DOHH2 (cell line): Measurements from ENCODE around the gene NECTIN3.

Experiments
- H3F3A ChIP-seq: fragments of 200-600 bp; sonication (generic), shearing (Covaris generic); 2 replicates; pipeline ENCODE4 v1.6.0; 2016; ENCODE audit warnings: antibody characterized with exemption, mild to moderate bottlenecking; ENCODE audit not compliant: control insufficient read depth, insufficient read depth
- H3K27ac ChIP-seq: fragments of 200-600 bp; sonication (generic); 2 replicates; pipeline ENCODE4 v1.5.1; 2014; ENCODE audit warnings: low read depth, mild to moderate bottlenecking, low read length, moderate library complexity
- H3K27me3 ChIP-seq: fragments of 200-600 bp; sonication (generic); 2 replicates; pipeline ENCODE4 v1.6.1; 2014; ENCODE audit warnings: mild to moderate bottlenecking, low read length, mixed read lengths; ENCODE audit not compliant: control insufficient read depth
- H3K36me3 ChIP-seq: fragments of 200-600 bp; sonication (generic); 2 replicates; pipeline ENCODE4 v1.6.1; 2014; ENCODE audit warnings: mild to moderate bottlenecking, low read length, moderate library complexity, mixed read lengths; ENCODE audit not compliant: control insufficient read depth
- H3K4me1 ChIP-seq: fragments of 200-600 bp; sonication (generic); 2 replicates; pipeline ENCODE4 v1.6.1; 2014; ENCODE audit warnings: mild to moderate bottlenecking, low read length, mixed read lengths; ENCODE audit not compliant: control insufficient read depth
- H3K4me2 ChIP-seq: fragments of 200-600 bp; sonication (generic); 2 replicates; pipeline ENCODE4 v1.6.0; 2014; ENCODE audit warnings: mild to moderate bottlenecking, low read length, moderate library complexity
- H3K4me3 ChIP-seq: fragments of 200-600 bp; sonication (generic); 2 replicates; pipeline ENCODE4 v1.5.1; 2014; ENCODE audit warnings: mild to moderate bottlenecking, low read length, mixed read lengths
- H3K79me2 ChIP-seq: fragments of 200-600 bp; sonication (generic); 2 replicates; pipeline ENCODE4 v1.6.1; 2014; ENCODE audit warnings: mild to moderate bottlenecking, low read length, mixed read lengths; ENCODE audit not compliant: control insufficient read depth
- H3K9me2 ChIP-seq: fragments of 200-600 bp; sonication (generic); replicated peaks from 2 replicates; pipeline ENCODE4 v1.6.1; 2014; ENCODE audit warnings: mild to moderate bottlenecking, low read length, mixed read lengths; ENCODE audit not compliant: control insufficient read depth
- H3K9me3 ChIP-seq: fragments of 200-600 bp; sonication (generic); 2 replicates; pipeline ENCODE4 v1.6.1; 2014; ENCODE audit warnings: antibody characterized with exemption, low read length, mixed read lengths; ENCODE audit not compliant: control insufficient read depth, insufficient read depth
- H4K20me1 ChIP-seq: fragments of 200-600 bp; sonication (generic); 2 replicates; pipeline ENCODE4 v1.6.0; 2014; ENCODE audit warnings: low read depth, mild to moderate bottlenecking, antibody characterized with exemption, low read length, moderate library complexity; ENCODE audit not compliant: control insufficient read depth, insufficient read depth
- EZH2phosphoT487 ChIP-seq: fragments of 200-600 bp; sonication (generic); IDR thresholded peaks from 2 replicates; pipeline ENCODE4 v1.6.1; 2017; ENCODE audit warnings: borderline replicate concordance, mild to moderate bottlenecking, antibody characterized with exemption, low read length, moderate library complexity, mixed read lengths
- TF ChIP-seq, protein P1 (sequence below): fragments of 200-600 bp; sonication (generic); IDR thresholded peaks from one replicate; pipeline ENCODE4 v1.5.1; 2014; ENCODE audit warnings: antibody characterized with exemption, mild to moderate bottlenecking, low read depth, low read length; ENCODE audit not compliant: poor library complexity, severe bottlenecking

Gene NECTIN3

DNA sequence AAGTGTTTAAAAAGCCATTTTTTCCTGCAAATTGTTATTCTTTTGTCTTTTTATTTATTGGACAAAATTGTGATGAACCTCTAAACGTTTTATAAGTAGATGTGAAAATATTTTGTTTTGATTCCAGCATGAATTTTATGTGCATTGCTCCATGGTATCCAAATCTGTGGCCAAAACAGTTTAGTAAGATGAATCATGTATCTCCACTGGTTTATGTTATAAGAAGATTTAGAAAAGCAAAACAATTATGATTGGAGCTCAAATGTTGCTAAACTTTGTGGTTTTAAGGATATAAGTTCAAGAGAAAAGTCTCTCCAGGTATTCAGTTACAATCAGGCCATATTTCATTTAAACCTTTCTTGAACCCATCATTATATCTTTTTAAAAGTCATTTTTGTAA, 80.9 kb downstream of the NECTIN3 start:
- no peaks in the 10 kb centered on the region for H4K20me1 ChIP-seq
- H3K79me2 ChIP-seq = no peaks in the 10 kb centered on the region
- TF ChIP-seq, protein P1, sequence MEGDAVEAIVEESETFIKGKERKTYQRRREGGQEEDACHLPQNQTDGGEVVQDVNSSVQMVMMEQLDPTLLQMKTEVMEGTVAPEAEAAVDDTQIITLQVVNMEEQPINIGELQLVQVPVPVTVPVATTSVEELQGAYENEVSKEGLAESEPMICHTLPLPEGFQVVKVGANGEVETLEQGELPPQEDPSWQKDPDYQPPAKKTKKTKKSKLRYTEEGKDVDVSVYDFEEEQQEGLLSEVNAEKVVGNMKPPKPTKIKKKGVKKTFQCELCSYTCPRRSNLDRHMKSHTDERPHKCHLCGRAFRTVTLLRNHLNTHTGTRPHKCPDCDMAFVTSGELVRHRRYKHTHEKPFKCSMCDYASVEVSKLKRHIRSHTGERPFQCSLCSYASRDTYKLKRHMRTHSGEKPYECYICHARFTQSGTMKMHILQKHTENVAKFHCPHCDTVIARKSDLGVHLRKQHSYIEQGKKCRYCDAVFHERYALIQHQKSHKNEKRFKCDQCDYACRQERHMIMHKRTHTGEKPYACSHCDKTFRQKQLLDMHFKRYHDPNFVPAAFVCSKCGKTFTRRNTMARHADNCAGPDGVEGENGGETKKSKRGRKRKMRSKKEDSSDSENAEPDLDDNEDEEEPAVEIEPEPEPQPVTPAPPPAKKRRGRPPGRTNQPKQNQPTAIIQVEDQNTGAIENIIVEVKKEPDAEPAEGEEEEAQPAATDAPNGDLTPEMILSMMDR = no peak
- no peak for TF ChIP-seq EZH2phosphoT487
- H3F3A ChIP-seq = no peaks in the 10 kb centered on the region
- H3K9me2 ChIP-seq = no peaks in the 10 kb centered on the region
- no peaks in the 10 kb centered on the region for H3K27me3 ChIP-seq
- H3K4me3 ChIP-seq = no peak overlapping the region
- H3K36me3 ChIP-seq = no peaks in the 10 kb centered on the region
- H3K27ac ChIP-seq = no peak overlapping the region
- H3K9me3 ChIP-seq = no peaks in the 10 kb centered on the region
- no peak overlapping the region for H3K4me2 ChIP-seq
- no peaks in the 10 kb centered on the region for H3K4me1 ChIP-seq

DNA sequence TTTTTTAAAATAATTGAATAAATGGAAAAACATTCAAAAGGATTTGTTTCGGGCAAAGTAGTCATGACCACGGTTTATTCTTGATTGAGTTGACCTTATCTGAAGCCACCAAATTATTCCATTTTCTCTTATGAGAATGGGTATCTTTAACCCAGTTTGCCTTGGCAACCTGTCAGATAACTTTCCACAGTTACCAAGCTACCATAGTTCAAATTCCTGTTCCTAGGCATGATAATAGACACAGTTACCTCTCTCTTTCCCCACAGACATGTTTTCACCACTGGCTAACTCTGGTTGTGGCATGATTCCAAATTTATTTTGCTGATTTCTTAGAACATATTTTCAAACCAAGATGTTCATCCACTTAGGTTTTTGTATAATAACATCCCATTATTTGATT, 84.9 kb downstream of the NECTIN3 start:
- no peaks in the 10 kb centered on the region for H4K20me1 ChIP-seq
- H3K79me2 ChIP-seq = no peaks in the 10 kb centered on the region
- no peaks in the 10 kb centered on the region for H3F3A ChIP-seq
- H3K4me2 ChIP-seq = no peak overlapping the region
- H3K27ac ChIP-seq = no peak overlapping the region
- no peaks in the 10 kb centered on the region for H3K9me3 ChIP-seq
- H3K27me3 ChIP-seq = no peaks in the 10 kb centered on the region
- no peaks in the 10 kb centered on the region for H3K4me1 ChIP-seq
- H3K36me3 ChIP-seq = no peaks in the 10 kb centered on the region
- no peak overlapping the region for H3K4me3 ChIP-seq
- no peaks in the 10 kb centered on the region for H3K9me2 ChIP-seq
- no peak for TF ChIP-seq EZH2phosphoT487
- TF ChIP-seq, protein P1 = no peak

DNA sequence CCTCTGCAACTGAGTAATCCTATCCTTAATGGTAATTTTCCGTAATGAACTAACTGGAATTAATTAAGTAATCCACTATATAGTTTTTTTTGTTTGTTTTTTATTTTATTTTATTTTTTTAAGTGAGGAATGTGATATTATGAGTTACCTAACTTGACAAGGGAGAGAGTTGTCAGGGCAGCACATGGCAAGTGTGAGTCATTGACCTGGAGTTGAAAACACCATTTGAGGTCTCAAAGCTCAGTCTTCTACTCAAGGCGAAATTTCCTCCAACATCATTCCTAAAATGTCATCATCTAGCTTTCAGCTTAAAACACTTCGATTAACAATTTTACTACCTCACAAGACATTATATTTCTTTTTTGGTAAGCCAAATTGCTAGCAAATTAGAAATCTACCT, 87.8 kb downstream of the NECTIN3 start:
- Histone ChIP-seq H3K79me2 (no peaks in the 10 kb centered on the region), H3K36me3 (no peaks in the 10 kb centered on the region), H3K9me3 (no peaks in the 10 kb centered on the region), H3K27me3 (no peaks in the 10 kb centered on the region), H3K4me3 (no peak overlapping the region), H3K4me1 (no peaks in the 10 kb centered on the region), H4K20me1 (no peaks in the 10 kb centered on the region), H3K9me2 (no peaks in the 10 kb centered on the region), H3K4me2 (no peak overlapping the region), H3F3A (no peaks in the 10 kb centered on the region), H3K27ac (no peak overlapping the region)
- no peak for TF ChIP-seq EZH2phosphoT487
- TF ChIP-seq, protein P1 = no peak

DNA sequence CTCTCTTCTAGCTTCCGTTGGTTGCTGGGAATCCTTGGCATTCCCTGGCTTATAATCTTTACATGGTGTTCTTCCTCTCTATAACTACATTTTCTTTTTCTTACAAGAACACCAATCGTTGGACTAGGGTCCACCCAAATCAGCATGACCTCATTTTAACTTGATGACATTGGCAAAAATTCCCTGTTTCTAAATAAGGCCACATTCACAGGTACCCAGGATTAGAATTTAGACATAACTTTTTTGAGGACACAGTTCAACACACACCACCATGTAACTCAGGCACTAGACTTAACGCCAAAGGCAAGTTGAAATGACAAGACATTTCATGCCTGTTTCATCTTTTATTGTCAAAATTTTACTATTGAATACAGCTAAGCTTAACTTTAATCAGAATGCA, 93.0 kb downstream of the NECTIN3 start:
- Histone ChIP-seq H3K4me2 (no peak overlapping the region), H3K36me3 (no peaks in the 10 kb centered on the region), H3K27ac (no peak overlapping the region), H3K9me3 (no peaks in the 10 kb centered on the region), H3K9me2 (no peaks in the 10 kb centered on the region), H3F3A (no peaks in the 10 kb centered on the region), H3K4me3 (no peak overlapping the region), H3K79me2 (no peaks in the 10 kb centered on the region), H3K27me3 (no peaks in the 10 kb centered on the region), H4K20me1 (no peaks in the 10 kb centered on the region), H3K4me1 (no peaks in the 10 kb centered on the region)
- TF ChIP-seq, protein P1 = no peak
- no peak for TF ChIP-seq EZH2phosphoT487
